ENCODE measurements around the gene DTNA.

DTNA gene

DNA sequence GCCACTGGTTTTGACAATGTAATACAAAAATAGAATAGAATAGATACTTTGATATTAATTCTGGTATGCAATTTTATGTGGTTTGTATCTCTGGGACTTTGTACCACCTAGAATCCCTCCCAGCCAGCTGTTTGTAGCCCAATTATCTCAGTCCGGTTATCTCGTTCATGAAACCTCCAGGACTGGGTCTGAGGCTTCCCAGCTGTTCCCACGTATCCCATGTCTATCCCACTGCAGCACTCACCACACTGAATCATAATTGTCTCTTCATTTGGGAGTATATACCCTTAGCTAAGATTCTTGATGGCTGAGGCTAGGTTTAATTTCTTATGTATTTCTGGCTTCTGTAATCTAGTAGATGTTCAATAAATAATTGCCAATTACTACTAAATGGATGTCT, 226.7 kb downstream of the DTNA start:
- no peak for DNase-seq (ENCODE audit: low read depth in 2 of 2)

DNA sequence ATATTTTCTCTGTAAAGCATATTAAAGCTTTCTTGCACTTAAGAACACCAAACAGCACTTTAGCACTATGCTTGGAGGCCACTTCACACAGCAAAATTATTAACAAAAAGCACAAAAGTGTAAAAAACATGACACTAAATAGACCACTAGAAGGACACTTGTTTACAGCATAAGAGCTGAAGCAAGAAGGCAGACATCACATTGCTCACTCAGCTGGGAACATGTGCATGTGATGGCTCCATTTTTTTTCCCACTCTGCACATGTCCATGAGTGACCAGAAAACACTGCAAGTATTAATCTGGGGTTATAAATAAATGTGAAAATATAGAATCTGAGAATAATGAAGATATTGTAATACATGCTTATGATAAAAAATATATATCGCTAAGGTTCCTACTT, 228.0 kb downstream of the DTNA start:
- DNase-seq (ENCODE audit: low read depth in 2 of 2), result no peak
